T-helper 9 cell (primary cell): ENCODE measurements around the gene TNRC18.
A peak's percentile ranks its signal among the peaks of the same experiment; 100 is the strongest.
"Not testable (repeated sequence)": the region's sequence is repeated elsewhere in the genome, so short reads cannot be mapped to it uniquely, and the experiment has no call there.

Experiments used
- DNase-seq: peaks from one replicate; pipeline ENCODE4 v3.0.0-alpha.2; 2020
- total RNA-seq, 2 donors: gene quantifications; one replicate each; lab custom pipeline; 2026; lab: John Stamatoyannopoulos, UW

TNRC18 gene
- total RNA-seq, result 93.0 to 128 reads per million in 2 donors

GRCh38 chr7:5423306-5423975 is at the start of gene TNRC18:
TNRC18 (minus strand) TSS chr7:5423834; CDS start chr7:5421246, 2,588 bp downstream.
- no peak for DNase-seq

- no peak for DNase-seq
These were observed 49.0 kb upstream of the TNRC18 start for GRCh38 chr7:5472432-5473315.

GRCh38 chr7:5471623-5472022 is 48.0 kb upstream of the TNRC18 start:
- not testable (repeated sequence) for DNase-seq

GRCh38 chr7:5470816-5471215 is 47.2 kb upstream of the TNRC18 start:
- DNase-seq, result no peak

- DNase-seq, result no peak
These were observed 46.5 kb upstream of the TNRC18 start for GRCh38 chr7:5470167-5470532.

- no peak for DNase-seq
These were observed 45.9 kb upstream of the TNRC18 start for GRCh38 chr7:5469375-5470166.

- DNase-seq, result no peak
These were observed 44.0 kb upstream of the TNRC18 start for GRCh38 chr7:5467645-5468044.

- no peak for DNase-seq
These were observed 42.9 kb upstream of the TNRC18 start for GRCh38 chr7:5466551-5466950.

- DNase-seq, result no peak
These were observed 39.4 kb upstream of the TNRC18 start for GRCh38 chr7:5463031-5463430.

- no peak for DNase-seq
These were observed 38.6 kb upstream of the TNRC18 start for GRCh38 chr7:5462216-5462615.

GRCh38 chr7:5458921-5459480 is 35.4 kb upstream of the TNRC18 start:
- DNase-seq, result no peak

GRCh38 chr7:5457245-5457735 is 33.7 kb upstream of the TNRC18 start:
- DNase-seq, result no peak

GRCh38 chr7:5456409-5456808 is 32.8 kb upstream of the TNRC18 start:
- DNase-seq, result no peak

GRCh38 chr7:5455581-5456219 is 32.1 kb upstream of the TNRC18 start:
- DNase-seq, result no peak

GRCh38 chr7:5455175-5455574 is 31.5 kb upstream of the TNRC18 start:
- DNase-seq, result no peak

- DNase-seq, result no peak
These were observed 30.9 kb upstream of the TNRC18 start for GRCh38 chr7:5454485-5454884.

GRCh38 chr7:5453566-5454075 is 30.0 kb upstream of the TNRC18 start:
- DNase-seq, result no peak

- no peak for DNase-seq
These were observed 29.4 kb upstream of the TNRC18 start for GRCh38 chr7:5452937-5453540.

GRCh38 chr7:5452470-5452899 is 28.9 kb upstream of the TNRC18 start:
- DNase-seq, result no peak

- DNase-seq, result no peak
These were observed 27.8 kb upstream of the TNRC18 start for GRCh38 chr7:5451391-5451790.

- DNase-seq, result peak; percentile 35
These were observed 27.1 kb upstream of the TNRC18 start for GRCh38 chr7:5450549-5451327.
